ENCODE results near the gene ELL. TPM values are rescaled to one million over a fixed set of nuclear protein-coding genes. Genes with fewer than 3 reads are reported as not detected.

ELL gene
- total RNA-seq, 3 donors from 2014 or later = 25.6 to 32.5 (median 28.8) TPM

DNA sequence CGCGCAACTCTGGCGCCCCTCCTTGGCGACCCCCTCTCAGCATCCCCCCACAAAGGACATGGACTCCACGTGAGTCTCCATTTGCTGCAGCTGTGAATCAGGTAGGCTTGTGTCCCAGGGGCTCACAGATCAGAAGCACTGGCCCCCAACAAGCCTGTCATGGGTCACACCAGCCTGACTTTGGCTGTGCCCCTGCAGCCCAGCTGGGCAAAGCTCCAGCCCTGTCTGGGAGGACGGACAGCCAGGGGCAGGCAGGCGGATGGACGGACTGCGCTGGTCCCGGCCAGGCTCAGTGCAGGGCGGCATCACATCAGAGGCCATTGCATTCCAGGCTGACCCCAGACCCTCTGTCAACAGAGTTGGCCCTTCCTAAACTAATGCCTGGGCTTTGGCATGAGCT, 55.5 kb downstream of the ELL start:
- H3K36me3 Mint-ChIP-seq (ENCODE audit: insufficient read depth) = peaks cover 9% of the 10 kb centered on the region
- H3K4me3 Mint-ChIP-seq = no peak overlapping the region
- H3K27me3 Mint-ChIP-seq (ENCODE audit: low read depth) = no peaks in the 10 kb centered on the region
- ATAC-seq (no peak), DNase-seq (no peak)
- no peaks in the 10 kb centered on the region for H3K9me3 Mint-ChIP-seq
- H3K4me1 Mint-ChIP-seq (ENCODE audit: low read depth) = peaks cover 13% of the 10 kb centered on the region

- Mint-ChIP-seq H3K4me3 (no peak overlapping the region), H3K36me3 (ENCODE audit: insufficient read depth) (peaks cover 9% of the 10 kb centered on the region), H3K9me3 (no peaks in the 10 kb centered on the region), H3K27me3 (ENCODE audit: low read depth) (no peaks in the 10 kb centered on the region), H3K4me1 (ENCODE audit: low read depth) (peaks cover 13% of the 10 kb centered on the region)
- no peak for ATAC-seq
- DNase-seq = no peak
Observed at GRCh38 chr19:18465964-18466339, 55.9 kb downstream of the ELL start.

GRCh38 chr19:18465214-18465963, 56.5 kb downstream of the ELL start:
- no peak overlapping the region for H3K4me3 Mint-ChIP-seq
- peaks cover 13% of the 10 kb centered on the region for H3K4me1 Mint-ChIP-seq (ENCODE audit: low read depth)
- H3K27me3 Mint-ChIP-seq (ENCODE audit: low read depth) = no peaks in the 10 kb centered on the region
- H3K36me3 Mint-ChIP-seq (ENCODE audit: insufficient read depth) = peaks cover 9% of the 10 kb centered on the region
- H3K9me3 Mint-ChIP-seq = no peaks in the 10 kb centered on the region
- ATAC-seq (no peak), DNase-seq (no peak)

GRCh38 chr19:18464646-18465045, 57.2 kb downstream of the ELL start:
- H3K4me1 Mint-ChIP-seq (ENCODE audit: low read depth) = peaks cover 11% of the 10 kb centered on the region
- no peak overlapping the region for H3K4me3 Mint-ChIP-seq
- ATAC-seq = no peak
- DNase-seq = no peak
- H3K27me3 Mint-ChIP-seq (ENCODE audit: low read depth) = no peaks in the 10 kb centered on the region
- H3K36me3 Mint-ChIP-seq (ENCODE audit: insufficient read depth) = peaks cover 9% of the 10 kb centered on the region
- H3K9me3 Mint-ChIP-seq = no peaks in the 10 kb centered on the region

- Mint-ChIP-seq H3K36me3 (ENCODE audit: insufficient read depth) (peaks cover 12% of the 10 kb centered on the region), H3K27me3 (ENCODE audit: low read depth) (no peaks in the 10 kb centered on the region), H3K4me3 (no peak overlapping the region), H3K4me1 (ENCODE audit: low read depth) (peaks cover 5% of the 10 kb centered on the region), H3K9me3 (no peaks in the 10 kb centered on the region)
- DNase-seq = no peak
- ATAC-seq = no peak
Observed at GRCh38 chr19:18461471-18461870, 60.4 kb downstream of the ELL start.

GRCh38 chr19:18460900-18461299, 61.0 kb downstream of the ELL start:
- DNase-seq (no peak), ATAC-seq (no peak)
- peaks cover 5% of the 10 kb centered on the region for H3K4me1 Mint-ChIP-seq (ENCODE audit: low read depth)
- H3K36me3 Mint-ChIP-seq (ENCODE audit: insufficient read depth) = peaks cover 15% of the 10 kb centered on the region
- no peaks in the 10 kb centered on the region for H3K27me3 Mint-ChIP-seq (ENCODE audit: low read depth)
- no peaks in the 10 kb centered on the region for H3K9me3 Mint-ChIP-seq
- H3K4me3 Mint-ChIP-seq = no peak overlapping the region

DNA sequence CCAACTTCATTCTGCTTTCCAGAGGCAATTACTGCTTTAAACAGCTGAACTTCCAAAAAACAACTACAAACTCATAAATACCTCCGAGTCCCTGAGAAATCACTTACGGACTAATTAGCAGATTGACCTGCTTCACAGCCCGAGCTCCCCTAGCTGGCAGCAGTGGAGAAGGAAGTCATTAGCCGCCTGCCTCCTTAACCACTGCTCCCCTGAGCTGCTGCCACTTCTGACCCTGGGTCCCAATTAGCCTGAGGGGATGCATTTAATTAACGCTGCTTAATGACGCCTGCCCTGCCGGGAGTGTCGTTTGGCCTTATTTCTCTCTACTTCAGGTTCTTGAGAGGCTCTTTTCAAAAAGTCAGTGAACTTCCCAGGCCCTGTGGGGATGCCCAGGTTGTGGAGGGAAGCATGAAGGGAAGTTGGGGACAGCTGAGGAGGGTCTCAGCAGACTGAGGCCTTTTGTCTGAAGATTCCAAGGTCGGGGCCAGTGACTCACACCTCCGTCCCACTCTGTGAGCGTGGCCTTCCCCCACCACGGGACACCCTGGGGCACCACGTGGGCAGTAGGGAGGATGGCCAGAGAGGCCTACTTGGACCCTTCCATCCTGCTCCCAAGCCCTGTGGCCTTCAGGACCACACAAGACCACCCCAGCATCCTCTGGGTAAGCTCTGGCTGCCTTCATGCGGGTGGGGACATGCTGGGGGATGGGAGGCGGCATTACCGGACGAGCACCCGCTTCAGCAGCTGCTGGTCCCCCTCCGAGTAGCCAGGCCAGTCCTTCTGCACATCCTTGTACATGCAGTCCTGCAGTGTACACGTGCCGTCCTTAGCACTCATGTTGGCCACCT, 64.2 kb downstream of the ELL start:
- Mint-ChIP-seq H3K4me1 (ENCODE audit: low read depth) (peaks cover 3% of the 10 kb centered on the region), H3K36me3 (ENCODE audit: insufficient read depth) (peaks cover 17% of the 10 kb centered on the region), H3K4me3 (no peak overlapping the region), H3K27me3 (ENCODE audit: low read depth) (no peaks in the 10 kb centered on the region), H3K9me3 (no peaks in the 10 kb centered on the region)
- DNase-seq (no peak), ATAC-seq (no peak)

GRCh38 chr19:18456974-18457373, 64.9 kb downstream of the ELL start:
- no peaks in the 10 kb centered on the region for H3K9me3 Mint-ChIP-seq

DNA sequence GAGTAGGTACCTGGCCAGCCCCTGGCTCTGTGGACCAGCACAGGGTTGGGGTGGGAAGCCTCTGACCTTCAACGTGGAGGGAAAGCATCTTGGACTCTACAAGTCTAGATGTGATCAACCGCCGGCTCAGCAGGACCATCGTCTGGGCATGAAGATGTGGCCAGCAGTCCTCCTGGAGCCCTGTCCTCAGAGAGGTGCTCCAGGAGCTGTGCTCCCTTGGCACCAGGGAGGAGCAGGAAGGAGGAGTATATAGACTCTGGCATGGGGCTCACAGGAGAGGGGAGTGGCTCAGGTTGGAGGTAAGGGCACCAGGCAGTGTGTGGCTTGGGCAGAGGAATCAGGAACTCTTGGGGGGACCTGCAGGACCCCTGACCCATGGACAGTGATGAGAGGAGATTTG, 65.6 kb downstream of the ELL start:
- no peaks in the 10 kb centered on the region for H3K4me1 Mint-ChIP-seq (ENCODE audit: low read depth)
- no peak for DNase-seq
- no peak for ATAC-seq
- H3K36me3 Mint-ChIP-seq (ENCODE audit: insufficient read depth) = peaks cover 15% of the 10 kb centered on the region
- H3K9me3 Mint-ChIP-seq = no peaks in the 10 kb centered on the region
- H3K27me3 Mint-ChIP-seq (ENCODE audit: low read depth) = no peaks in the 10 kb centered on the region
- no peak overlapping the region for H3K4me3 Mint-ChIP-seq

More at GRCh38 chr19:18456974-18457373, 64.9 kb downstream of the ELL start:
- ATAC-seq (no peak), DNase-seq (no peak)
- Mint-ChIP-seq H3K27me3 (ENCODE audit: low read depth) (no peaks in the 10 kb centered on the region), H3K4me3 (no peak overlapping the region), H3K4me1 (ENCODE audit: low read depth) (peaks cover 3% of the 10 kb centered on the region), H3K36me3 (ENCODE audit: insufficient read depth) (peaks cover 18% of the 10 kb centered on the region)

- peaks cover 27% of the 10 kb centered on the region for H3K36me3 Mint-ChIP-seq (ENCODE audit: insufficient read depth)
- DNase-seq (no peak), ATAC-seq (no peak)
- H3K4me1 Mint-ChIP-seq (ENCODE audit: low read depth) = peaks cover 4% of the 10 kb centered on the region
- H3K4me3 Mint-ChIP-seq = no peak overlapping the region
- no peaks in the 10 kb centered on the region for H3K27me3 Mint-ChIP-seq (ENCODE audit: low read depth)
- H3K9me3 Mint-ChIP-seq = no peaks in the 10 kb centered on the region
Observed at GRCh38 chr19:18453269-18454024, 68.4 kb downstream of the ELL start.

DNA sequence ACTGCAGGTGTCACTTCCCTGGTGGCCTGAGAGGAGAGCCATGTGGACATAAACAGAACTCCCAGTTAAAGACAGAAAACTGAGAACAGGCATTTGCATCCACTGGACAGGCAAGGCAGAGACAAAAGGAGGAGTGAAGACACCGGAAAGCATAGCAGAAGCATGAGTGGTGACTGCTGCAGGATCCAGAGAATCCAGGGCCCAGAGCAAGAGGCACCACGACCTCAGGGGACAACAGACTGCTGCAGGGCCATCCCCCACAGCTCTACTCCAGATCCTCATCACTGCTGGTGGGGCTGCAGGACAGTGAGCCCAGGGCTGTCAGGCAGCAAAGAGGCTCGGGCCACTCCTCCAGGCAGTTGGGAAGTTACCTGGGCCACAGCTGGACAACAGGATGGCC, 69.5 kb downstream of the ELL start:
- Mint-ChIP-seq H3K4me1 (ENCODE audit: low read depth) (peaks cover 6% of the 10 kb centered on the region), H3K27me3 (ENCODE audit: low read depth) (no peaks in the 10 kb centered on the region), H3K36me3 (ENCODE audit: insufficient read depth) (peaks cover 27% of the 10 kb centered on the region), H3K4me3 (no peak overlapping the region), H3K9me3 (no peaks in the 10 kb centered on the region)
- ATAC-seq = no peak
- no peak for DNase-seq

DNA sequence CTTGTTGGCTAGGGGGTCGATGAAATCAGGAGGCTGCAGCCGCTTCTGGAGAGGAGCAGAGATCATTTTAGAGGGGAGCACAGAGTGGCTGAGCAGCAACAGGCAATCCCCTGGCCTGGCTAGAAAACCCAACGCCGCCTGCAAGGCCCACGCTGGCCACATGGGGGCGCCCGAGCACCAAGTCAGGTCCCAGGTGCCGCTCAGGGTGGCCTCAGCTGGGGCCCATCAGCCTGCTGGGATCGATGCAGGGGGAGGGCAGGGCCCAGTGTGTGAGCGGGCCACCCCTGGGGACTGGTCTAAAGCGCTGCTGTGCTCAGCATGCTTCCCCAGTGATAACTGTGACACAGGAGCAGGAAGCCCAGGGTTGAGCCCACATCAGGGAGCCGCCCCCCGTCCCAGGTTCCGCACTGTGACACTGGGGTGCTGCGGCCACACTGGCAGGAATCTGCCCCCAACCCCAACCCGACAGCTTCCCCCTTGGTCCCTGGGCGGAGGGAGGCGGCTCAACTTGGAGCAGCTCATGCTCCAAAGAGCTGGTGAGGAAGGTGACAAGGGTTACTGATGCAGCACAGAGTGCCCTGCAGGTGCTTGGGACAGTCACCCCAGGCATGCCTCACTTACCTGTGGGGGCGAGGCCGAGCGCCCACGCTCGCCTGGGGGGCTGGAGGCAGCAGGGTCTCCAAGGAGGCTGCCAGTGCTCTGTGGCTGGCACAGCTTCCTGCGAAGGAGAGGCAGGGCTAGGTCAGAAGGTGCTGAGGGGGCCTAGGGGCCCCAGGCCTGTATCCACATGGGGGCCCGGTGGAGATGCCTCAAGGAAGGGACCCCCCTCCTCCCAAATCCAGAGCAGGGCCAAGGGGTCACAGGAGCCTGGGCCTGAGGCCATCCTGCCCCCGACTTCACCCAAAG, 70.7 kb downstream of the ELL start:
- peaks cover 6% of the 10 kb centered on the region for H3K4me1 Mint-ChIP-seq (ENCODE audit: low read depth)
- DNase-seq (peak; percentile 89), ATAC-seq (peak; percentile 94 to 95)
- no peaks in the 10 kb centered on the region for H3K9me3 Mint-ChIP-seq
- H3K36me3 Mint-ChIP-seq (ENCODE audit: insufficient read depth) = peaks cover 24% of the 10 kb centered on the region
- no peaks in the 10 kb centered on the region for H3K27me3 Mint-ChIP-seq (ENCODE audit: low read depth)
- no peak overlapping the region for H3K4me3 Mint-ChIP-seq

- H3K4me1 Mint-ChIP-seq (ENCODE audit: low read depth) = peaks cover 6% of the 10 kb centered on the region
- DNase-seq (no peak), ATAC-seq (no peak)
- H3K4me3 Mint-ChIP-seq = no peak overlapping the region
- peaks cover 21% of the 10 kb centered on the region for H3K36me3 Mint-ChIP-seq (ENCODE audit: insufficient read depth)
- no peaks in the 10 kb centered on the region for H3K27me3 Mint-ChIP-seq (ENCODE audit: low read depth)
- H3K9me3 Mint-ChIP-seq = no peaks in the 10 kb centered on the region
Observed at GRCh38 chr19:18450021-18450930, 71.6 kb downstream of the ELL start.

Measured in activated T-cell treated with anti-CD3 and anti-CD28 coated beads, Interleukin-2, amount 50 U/mL, for 4 hours (primary cell).